ENCODE data around the gene VCL. TPM values are rescaled to one million over a fixed set of nuclear protein-coding genes. Genes with fewer than 3 reads are reported as not detected.

VCL gene
- total RNA-seq, 1 experiment from 2014 or later, result 291 TPM

- Histone ChIP-seq H4K8ac (replicated peaks; ENCODE audit: insufficient read length, low read depth, low read length) (no peak overlapping the region), H2BK15ac (ENCODE audit: low read depth, low read length) (no peak overlapping the region), H3K9me3 (ENCODE audit: control insufficient read depth, low read depth, low read length) (no peaks in the 10 kb centered on the region), H4K5ac (ENCODE audit: insufficient read length, low read depth, low read length) (no peak overlapping the region), H2BK120ac (ENCODE audit: low read depth, low read length, poor library complexity, severe bottlenecking) (no peak overlapping the region), H2BK12ac (ENCODE audit: insufficient read length, low read depth, low read length) (no peak overlapping the region), H3K79me2 (ENCODE audit: insufficient read depth, low read length) (no peaks in the 10 kb centered on the region), H3K79me1 (ENCODE audit: insufficient read depth, low read depth, low read length, poor library complexity, severe bottlenecking) (no peaks in the 10 kb centered on the region), H2BK5ac (ENCODE audit: insufficient read length, low read length) (no peak overlapping the region), H3K4me1 (ENCODE audit: insufficient read depth, low read length) (no peaks in the 10 kb centered on the region), H2AFZ (ENCODE audit: low read length) (no peak overlapping the region), H3K27ac (ENCODE audit: insufficient read length, low read depth, low read length) (no peak overlapping the region), H3T11ph (ENCODE audit: low read length) (no peak overlapping the region), H3K23me2 (ENCODE audit: insufficient read length, low read depth, low read length, poor library complexity, severe bottlenecking) (no peaks in the 10 kb centered on the region), H4K20me1 (ENCODE audit: control insufficient read depth, insufficient read depth, insufficient read length) (no peaks in the 10 kb centered on the region), H3K4ac (ENCODE audit: low read depth, low read length) (no peak overlapping the region), H2AK5ac (ENCODE audit: insufficient read length, low read length) (no peak overlapping the region), H3K9ac (ENCODE audit: extremely low read depth, insufficient read length, low read length) (no peak overlapping the region), H3K4me2 (ENCODE audit: insufficient read depth, insufficient read length, low read length) (no peak overlapping the region), H3K27me3 (ENCODE audit: insufficient read depth, low read length) (no peaks in the 10 kb centered on the region), H3K23ac (ENCODE audit: insufficient read length, low read depth, low read length) (no peak overlapping the region), H2BK20ac (ENCODE audit: low read depth, low read length, poor library complexity, severe bottlenecking) (no peak overlapping the region), H3K14ac (ENCODE audit: insufficient read depth, low read length) (no peak overlapping the region), H4K91ac (ENCODE audit: insufficient read length, low read depth, low read length) (no peak overlapping the region), H3K56ac (ENCODE audit: insufficient read length, low read depth, low read length) (no peak overlapping the region), H3K18ac (ENCODE audit: insufficient read length, low read depth, low read length) (no peak overlapping the region)
- H3K4me1 Mint-ChIP-seq, result no peaks in the 10 kb centered on the region
- no CpG with 5 or more reads among the region's 11 CpGs for WGBS (ENCODE audit: extremely low coverage, insufficient read length, low lambda C conversion rate)
- H3K36me3 Mint-ChIP-seq (ENCODE audit: insufficient read depth in 1 of 3, low read depth in 3 of 3), result peaks cover 31 to 58% (median 55%) of the 10 kb centered on the region in 3 experiments; a peak in 6 of 7 replicates
- no peaks in the 10 kb centered on the region for H3K27me3 Mint-ChIP-seq (ENCODE audit: low read depth)
- DNase-seq, result no peak
- no peak for TF ChIP-seq CTCF (conservative IDR thresholded peaks at IDR 0.05)
- no peak overlapping the region for H3K4me3 Mint-ChIP-seq
- H3K9me3 Mint-ChIP-seq, result no peaks in the 10 kb centered on the region
- no peak overlapping the region for H3K27ac Mint-ChIP-seq
These were observed 136.3 kb downstream of the VCL start for GRCh38 chr10:74133923-74134820.

All from H9 (cell line).